NCI-H345 treated with DMSO at 0.1 percent for 48 hours (cell line): ENCODE results near the gene KRTAP6-1.

Experiments used
- DNase-seq: peaks from one replicate; lab custom pipeline; 2025; ENCODE audit not compliant: unreplicated experiment; lab: John Stamatoyannopoulos, UW

Gene KRTAP6-1

DNA sequence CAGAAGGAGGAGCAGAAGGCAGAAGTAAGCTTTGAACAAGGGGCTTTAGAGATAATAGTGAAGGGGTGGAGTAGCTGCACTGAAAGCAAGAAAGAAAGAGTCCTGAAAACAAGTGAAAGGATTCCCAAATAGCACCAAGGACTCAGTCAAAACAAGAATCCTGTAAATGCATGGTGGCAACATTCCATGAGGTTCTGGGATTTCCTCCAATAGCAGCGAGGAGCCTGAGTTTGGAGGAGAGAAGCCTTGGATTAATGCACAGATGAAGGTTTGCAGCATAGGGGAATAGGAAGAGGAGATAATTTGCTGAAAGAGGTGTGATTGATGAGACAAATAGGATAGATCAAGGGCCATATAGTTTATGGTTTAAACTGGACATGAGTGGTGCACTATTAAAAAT, 34.4 kb downstream of the KRTAP6-1 start:
- DNase-seq = no peak

DNA sequence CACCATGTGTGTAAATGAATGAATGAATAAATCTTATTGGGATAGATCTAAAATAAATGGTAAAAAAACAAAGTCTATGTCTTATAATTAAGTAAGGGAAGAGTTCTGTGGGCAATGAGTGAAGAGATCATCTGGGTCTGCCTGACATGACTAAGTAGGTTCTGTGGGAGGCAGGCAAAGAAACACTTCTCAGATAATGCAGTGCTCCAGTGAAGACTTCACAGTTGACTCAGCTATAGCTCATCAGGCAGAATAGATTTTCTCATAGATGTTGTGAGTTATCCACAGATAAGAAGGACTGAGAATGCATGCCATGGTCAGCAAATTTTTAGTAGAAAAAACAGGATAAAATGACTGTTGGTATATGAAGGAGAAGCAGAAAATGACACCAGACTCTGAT, 36.0 kb downstream of the KRTAP6-1 start:
- DNase-seq = no peak

DNA sequence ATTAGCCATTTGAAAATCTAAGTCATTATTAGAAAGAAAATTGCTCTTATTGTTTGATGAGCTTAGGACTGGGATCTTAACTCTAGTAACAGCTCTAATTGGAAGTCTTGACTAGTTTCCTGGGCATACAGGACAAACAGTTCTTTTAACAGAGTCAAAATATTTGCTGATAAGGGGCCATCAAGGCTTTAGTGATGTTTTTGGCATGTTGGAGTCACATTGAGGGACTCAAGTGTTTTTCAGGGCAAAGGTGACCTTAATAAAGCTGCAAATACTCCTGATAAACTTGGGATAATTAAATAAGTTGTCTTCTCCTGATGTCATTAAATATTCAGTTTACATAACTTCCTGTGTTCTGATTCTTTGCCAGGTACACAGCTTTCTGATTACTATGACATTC, 46.1 kb downstream of the KRTAP6-1 start:
- no peak for DNase-seq

DNA sequence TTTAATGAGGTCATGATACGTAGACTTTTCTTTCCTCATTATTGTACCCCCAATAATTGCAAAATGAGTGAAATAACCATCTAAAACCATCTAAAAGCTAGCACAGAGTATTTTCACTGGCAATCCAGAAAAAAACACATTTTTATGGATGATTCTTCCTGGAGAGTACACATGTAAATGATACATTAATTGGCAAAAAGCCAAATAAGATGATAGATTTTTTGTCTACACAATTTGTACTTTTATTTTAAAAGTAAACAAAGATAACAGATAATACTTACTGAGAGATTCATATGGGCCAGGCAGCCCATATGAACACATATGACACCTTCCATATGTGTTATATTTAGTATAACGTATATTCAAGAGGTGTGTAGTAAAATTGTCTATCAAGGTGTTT, 50.1 kb downstream of the KRTAP6-1 start:
- DNase-seq = no peak
